GM12865 (cell line): ENCODE measurements around the gene ACO1.

Experiments used
- DNase-seq: peaks from one replicate; pipeline ENCODE4 v3.0.0; 2010; ENCODE audit warnings: low read depth
- H3K4me3 ChIP-seq: 2 replicates; pipeline ENCODE4 v1.5.1; 2011; ENCODE audit warnings: mild to moderate bottlenecking, low read depth, low read length, control low read depth
- TF ChIP-seq, protein P1 (sequence below): IDR thresholded peaks from 2 replicates; pipeline ENCODE4 v1.5.1; 2011; ENCODE audit warnings: low read length, control low read depth, low read depth, inconsistent platforms; ENCODE audit not compliant: insufficient read depth; ENCODE audit errors: missing control alignments

The ACO1 gene

DNA sequence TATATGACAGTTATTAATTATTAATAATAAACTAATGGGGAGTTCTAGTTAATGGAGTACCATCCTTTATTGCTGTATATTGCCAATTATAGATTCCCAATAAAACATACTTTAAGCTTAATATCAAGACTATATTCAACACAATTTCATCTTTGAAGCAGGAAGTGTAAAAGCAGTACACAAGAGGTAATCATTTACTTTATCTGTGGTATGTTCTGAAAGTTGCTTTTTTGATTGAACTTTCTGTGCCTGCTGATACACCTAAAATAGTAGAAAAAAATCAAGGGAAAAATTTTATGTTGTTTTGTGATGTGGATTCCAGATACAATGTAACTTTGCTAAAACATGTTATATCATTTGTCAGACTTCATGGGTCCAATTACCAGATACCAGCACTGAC is 58.0 kb downstream of the ACO1 start:
- DNase-seq = no peak
- TF ChIP-seq, protein P1, sequence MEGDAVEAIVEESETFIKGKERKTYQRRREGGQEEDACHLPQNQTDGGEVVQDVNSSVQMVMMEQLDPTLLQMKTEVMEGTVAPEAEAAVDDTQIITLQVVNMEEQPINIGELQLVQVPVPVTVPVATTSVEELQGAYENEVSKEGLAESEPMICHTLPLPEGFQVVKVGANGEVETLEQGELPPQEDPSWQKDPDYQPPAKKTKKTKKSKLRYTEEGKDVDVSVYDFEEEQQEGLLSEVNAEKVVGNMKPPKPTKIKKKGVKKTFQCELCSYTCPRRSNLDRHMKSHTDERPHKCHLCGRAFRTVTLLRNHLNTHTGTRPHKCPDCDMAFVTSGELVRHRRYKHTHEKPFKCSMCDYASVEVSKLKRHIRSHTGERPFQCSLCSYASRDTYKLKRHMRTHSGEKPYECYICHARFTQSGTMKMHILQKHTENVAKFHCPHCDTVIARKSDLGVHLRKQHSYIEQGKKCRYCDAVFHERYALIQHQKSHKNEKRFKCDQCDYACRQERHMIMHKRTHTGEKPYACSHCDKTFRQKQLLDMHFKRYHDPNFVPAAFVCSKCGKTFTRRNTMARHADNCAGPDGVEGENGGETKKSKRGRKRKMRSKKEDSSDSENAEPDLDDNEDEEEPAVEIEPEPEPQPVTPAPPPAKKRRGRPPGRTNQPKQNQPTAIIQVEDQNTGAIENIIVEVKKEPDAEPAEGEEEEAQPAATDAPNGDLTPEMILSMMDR = no peak
- H3K4me3 ChIP-seq = no peak overlapping the region

DNA sequence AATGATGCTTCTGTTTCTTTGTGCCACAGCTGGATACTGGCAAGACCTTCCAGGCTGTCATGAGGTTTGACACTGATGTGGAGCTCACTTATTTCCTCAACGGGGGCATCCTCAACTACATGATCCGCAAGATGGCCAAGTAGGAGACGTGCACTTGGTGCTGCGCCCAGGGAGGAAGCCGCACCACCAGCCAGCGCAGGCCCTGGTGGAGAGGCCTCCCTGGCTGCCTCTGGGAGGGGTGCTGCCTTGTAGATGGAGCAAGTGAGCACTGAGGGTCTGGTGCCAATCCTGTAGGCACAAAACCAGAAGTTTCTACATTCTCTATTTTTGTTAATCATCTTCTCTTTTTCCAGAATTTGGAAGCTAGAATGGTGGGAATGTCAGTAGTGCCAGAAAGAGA is 65.5 kb downstream of the ACO1 start:
- TF ChIP-seq, protein P1 = no peak
- DNase-seq = no peak
- H3K4me3 ChIP-seq = no peak overlapping the region

DNA sequence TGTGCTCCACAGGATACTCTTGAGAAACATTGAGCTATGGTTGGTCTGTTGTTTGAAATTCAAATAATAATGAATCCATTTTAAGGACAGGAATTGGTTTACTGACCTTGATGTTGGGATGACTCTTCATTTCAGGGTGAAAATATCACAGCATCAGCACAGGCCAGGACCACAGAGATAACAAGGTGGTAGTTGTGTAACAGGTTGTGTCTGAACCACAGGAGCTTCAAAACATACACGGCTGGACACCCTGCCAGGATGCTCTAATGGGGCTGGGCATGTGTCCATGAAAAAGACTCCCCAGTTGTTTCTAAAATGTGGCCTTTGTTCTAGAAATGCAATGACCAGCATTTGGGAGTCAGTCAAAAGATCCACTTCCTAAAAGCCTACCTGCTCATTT is 69.8 kb downstream of the ACO1 start:
- no peak for DNase-seq
- no peak overlapping the region for H3K4me3 ChIP-seq
- TF ChIP-seq, protein P1 = no peak

DNA sequence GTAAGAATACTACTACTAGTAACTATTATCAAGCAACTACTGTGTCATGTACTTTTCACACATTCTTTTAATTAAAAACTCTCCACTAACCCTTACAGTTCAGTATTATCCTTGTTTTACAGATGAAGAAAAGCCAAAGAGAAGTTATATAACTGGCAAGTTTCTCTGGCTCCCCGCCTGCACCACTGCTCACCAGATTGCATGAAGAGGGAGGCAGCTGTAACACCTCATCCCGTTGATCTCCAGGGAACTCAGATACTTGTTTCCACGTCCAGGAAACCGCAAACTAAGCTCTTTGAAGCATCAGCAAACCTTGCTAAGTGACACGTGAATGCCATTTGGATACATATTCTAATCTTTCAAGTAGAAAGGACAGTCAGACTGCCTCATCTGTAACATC is 71.3 kb downstream of the ACO1 start:
- no peak overlapping the region for H3K4me3 ChIP-seq
- TF ChIP-seq, protein P1 = no peak
- no peak for DNase-seq

DNA sequence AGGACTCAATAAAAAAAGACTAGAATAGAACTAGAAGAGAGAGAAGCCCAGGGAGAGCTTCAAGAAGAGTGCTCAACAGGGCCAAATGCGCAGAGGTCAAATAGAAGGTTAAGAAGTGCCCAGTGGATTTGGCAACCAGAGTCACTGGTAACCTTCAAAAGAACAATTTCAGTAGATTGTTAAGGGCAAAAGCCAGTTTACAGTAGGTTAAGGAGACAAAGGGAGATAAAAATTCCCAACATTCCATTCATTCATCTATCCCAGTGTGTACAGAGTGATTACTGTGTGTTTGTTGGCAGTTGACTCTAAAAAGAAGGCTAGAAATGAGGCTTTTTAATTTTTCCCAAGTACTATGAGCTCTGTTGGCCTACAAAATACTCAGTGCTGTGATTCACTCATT is 72.1 kb downstream of the ACO1 start:
- DNase-seq = no peak
- H3K4me3 ChIP-seq = no peak overlapping the region
- TF ChIP-seq, protein P1 = no peak

DNA sequence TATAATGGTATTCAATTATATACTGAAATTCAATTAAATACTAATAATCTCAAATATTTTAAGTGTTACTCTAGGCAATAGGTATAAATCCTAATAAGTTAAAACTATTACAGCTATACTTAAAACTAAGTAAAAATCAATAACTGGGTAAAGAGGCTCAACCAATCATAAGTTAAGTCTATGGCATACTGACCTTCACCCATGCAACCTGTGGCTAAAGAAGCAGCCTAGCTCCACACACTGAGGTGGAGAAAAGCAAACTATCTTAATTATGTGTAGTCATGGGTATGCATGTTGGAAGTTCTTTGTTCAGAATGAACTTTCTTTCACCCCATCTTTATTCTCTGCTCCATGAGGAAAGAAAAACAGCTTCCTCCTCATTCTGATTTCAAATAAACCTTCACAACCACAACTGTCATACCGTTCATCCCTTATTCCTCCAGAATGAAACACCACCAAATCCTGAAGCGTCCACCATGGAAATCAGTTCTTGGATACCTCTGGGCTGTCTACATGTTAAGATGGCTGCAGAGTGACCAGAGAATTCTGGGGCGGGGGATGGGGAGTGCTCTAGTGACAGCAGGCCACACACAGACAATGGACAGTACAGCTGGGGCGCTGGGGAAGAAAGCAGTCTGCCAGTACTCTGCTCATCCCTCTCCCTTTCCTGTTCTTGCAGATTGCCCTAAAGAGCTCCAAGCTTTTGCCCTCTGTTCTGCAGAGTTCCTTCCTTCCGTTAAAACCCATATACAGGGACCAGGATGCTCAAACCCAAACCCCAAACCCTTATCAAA is 79.3 kb downstream of the ACO1 start:
- DNase-seq = no peak
- TF ChIP-seq, protein P1 = no peak
- no peak overlapping the region for H3K4me3 ChIP-seq

DNA sequence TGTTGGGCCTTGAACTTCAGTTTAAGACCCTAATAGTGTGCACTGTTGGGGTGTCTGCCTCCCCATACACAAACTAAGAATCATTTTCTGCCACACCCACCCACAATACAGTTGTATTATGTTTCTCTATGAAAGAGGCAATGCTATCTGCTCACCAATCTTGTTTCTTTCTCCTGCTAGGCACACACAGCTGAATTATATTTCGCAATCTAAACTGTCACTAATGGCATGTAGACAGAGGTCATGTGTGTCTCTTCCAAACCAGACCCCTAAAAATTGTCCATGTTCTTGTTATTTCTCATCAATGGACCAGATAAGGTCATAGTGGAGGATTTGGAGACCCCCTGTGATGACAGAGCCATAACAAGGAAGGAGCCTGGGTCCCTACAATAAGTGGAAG is 84.3 kb downstream of the ACO1 start:
- no peak overlapping the region for H3K4me3 ChIP-seq
- DNase-seq = no peak
- TF ChIP-seq, protein P1 = no peak
